WERI-Rb-1 (cell line): ENCODE data around the gene FEZF2.

ENCODE experiments used
- DNase-seq: peaks from one replicate; pipeline ENCODE4 v3.0.0-alpha.2; 2020
- H3K27ac ChIP-seq: fragments of 250-450 bp; sonication (Bioruptor Pico); 2 replicates; pipeline ENCODE4 v1.5.1; 2020; ENCODE audit warnings: mild to moderate bottlenecking, moderate library complexity
- H3K27me3 ChIP-seq: fragments of 250-450 bp; sonication (Bioruptor Pico); 2 replicates; pipeline ENCODE4 v1.5.1; 2021; ENCODE audit warnings: mild to moderate bottlenecking, low read depth, moderate library complexity; ENCODE audit not compliant: insufficient read depth, severe bottlenecking
- H3K36me3 ChIP-seq: fragments of 250-450 bp; sonication (Bioruptor Pico); 2 replicates; pipeline ENCODE4 v1.5.1; 2020; ENCODE audit warnings: mild to moderate bottlenecking, moderate library complexity
- H3K4me3 ChIP-seq: 2 replicates; pipeline ENCODE4 v1.5.1; 2011; ENCODE audit warnings: low read depth, mild to moderate bottlenecking, control low read depth, low read length
- H3K9me3 ChIP-seq: fragments of 250-450 bp; sonication (Bioruptor Pico); 2 replicates; pipeline ENCODE4 v1.5.1; 2021; ENCODE audit warnings: mild to moderate bottlenecking, moderate library complexity; ENCODE audit not compliant: severe bottlenecking
- CTCF ChIP-seq: IDR thresholded peaks from 2 replicates; pipeline ENCODE4 v1.5.1; 2011; ENCODE audit warnings: low read depth, mild to moderate bottlenecking, control low read depth, inconsistent platforms, low read length

The FEZF2 gene

GRCh38 chr3:62368290-62368704, 5.1 kb downstream of the FEZF2 start:
- no peak for TF ChIP-seq CTCF
- H3K9me3 ChIP-seq = peaks cover 3% of the 10 kb centered on the region
- no peaks in the 10 kb centered on the region for H3K36me3 ChIP-seq
- no peak for DNase-seq
- H3K4me3 ChIP-seq = no peak overlapping the region
- H3K27me3 ChIP-seq = peaks cover 59% of the 10 kb centered on the region
- H3K27ac ChIP-seq = no peak overlapping the region

DNA sequence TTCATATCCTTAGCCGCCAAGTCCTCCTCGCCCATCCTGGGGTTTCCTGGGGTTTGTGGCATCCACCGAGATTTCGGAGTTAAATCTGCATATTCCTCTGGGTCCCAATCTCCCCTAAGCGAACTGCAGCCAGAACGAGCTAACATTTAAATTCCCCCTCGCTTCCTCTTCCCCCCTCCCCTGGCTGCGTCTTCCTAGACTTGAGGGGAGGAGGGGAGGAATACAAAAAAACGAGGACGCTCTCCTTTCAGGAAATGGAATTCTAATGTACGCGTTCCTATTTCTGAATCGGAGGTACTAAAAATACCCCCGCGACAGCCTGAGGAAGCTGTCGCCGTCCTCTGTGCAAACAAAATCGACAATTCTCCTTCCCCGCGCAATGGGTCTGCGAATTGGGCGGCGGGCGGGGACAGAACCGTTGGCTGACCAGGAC, 5.6 kb downstream of the FEZF2 start:
- Histone ChIP-seq H3K9me3 (peaks cover 3% of the 10 kb centered on the region), H3K27ac (no peak overlapping the region), H3K27me3 (peaks cover 54% of the 10 kb centered on the region), H3K36me3 (no peaks in the 10 kb centered on the region), H3K4me3 (no peak overlapping the region)
- no peak for DNase-seq
- TF ChIP-seq CTCF = no peak

DNA sequence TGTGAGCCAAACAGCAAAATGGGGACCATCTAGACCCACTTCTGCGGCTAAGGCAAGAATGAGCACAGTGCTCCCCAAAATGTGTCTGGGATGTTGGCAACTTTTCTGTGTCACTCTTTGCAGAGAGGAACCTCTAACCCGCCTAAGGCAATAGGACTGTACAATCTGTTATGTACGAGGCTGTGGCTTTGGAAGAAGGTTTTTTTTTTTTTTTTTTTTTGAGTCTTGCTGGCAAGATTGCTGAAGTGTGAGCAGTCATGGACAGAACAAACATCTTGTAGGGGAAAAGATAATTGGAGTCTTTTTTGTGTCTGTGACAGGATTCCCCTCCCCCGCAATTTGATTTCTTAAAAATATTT, 7.2 kb downstream of the FEZF2 start:
- no peaks in the 10 kb centered on the region for H3K36me3 ChIP-seq
- no peak for TF ChIP-seq CTCF
- peaks cover 38% of the 10 kb centered on the region for H3K27me3 ChIP-seq
- peaks cover 3% of the 10 kb centered on the region for H3K9me3 ChIP-seq
- DNase-seq = no peak
- no peak overlapping the region for H3K4me3 ChIP-seq
- H3K27ac ChIP-seq = no peak overlapping the region

GRCh38 chr3:62365391-62366125, 7.8 kb downstream of the FEZF2 start:
- H3K9me3 ChIP-seq = peaks cover 3% of the 10 kb centered on the region
- peaks cover 32% of the 10 kb centered on the region for H3K27me3 ChIP-seq
- no peak overlapping the region for H3K27ac ChIP-seq
- no peak overlapping the region for H3K4me3 ChIP-seq
- H3K36me3 ChIP-seq = no peaks in the 10 kb centered on the region
- no peak for DNase-seq
- TF ChIP-seq CTCF = no peak

- H3K27me3 ChIP-seq = peaks cover 18% of the 10 kb centered on the region
- DNase-seq = no peak
- H3K9me3 ChIP-seq = peaks cover 3% of the 10 kb centered on the region
- H3K4me3 ChIP-seq = no peak overlapping the region
- TF ChIP-seq CTCF = no peak
- no peaks in the 10 kb centered on the region for H3K36me3 ChIP-seq
- no peak overlapping the region for H3K27ac ChIP-seq
These were observed 9.2 kb downstream of the FEZF2 start for GRCh38 chr3:62364191-62364590.

DNA sequence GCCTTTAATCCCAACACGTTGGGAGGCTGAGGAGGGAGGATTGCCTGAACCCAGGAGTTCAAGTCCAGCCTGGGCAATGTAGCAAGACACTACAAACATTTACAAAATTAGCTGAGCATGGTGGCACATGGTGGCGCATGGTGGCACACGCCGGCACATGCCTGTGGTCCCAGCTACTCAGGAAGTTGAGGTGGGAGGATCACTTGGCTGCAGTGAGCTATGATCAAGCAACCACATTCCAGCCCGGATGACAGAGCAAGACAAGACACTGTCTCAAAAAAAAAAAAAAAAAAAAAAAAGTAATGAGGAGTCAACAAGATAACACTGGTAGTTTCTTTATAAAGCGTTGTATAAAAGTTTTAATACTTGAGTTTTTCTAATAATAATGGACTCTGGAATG, 10.1 kb downstream of the FEZF2 start:
- Histone ChIP-seq H3K27me3 (peaks cover 9% of the 10 kb centered on the region), H3K27ac (no peak overlapping the region), H3K4me3 (no peak overlapping the region), H3K36me3 (no peaks in the 10 kb centered on the region), H3K9me3 (peaks cover 3% of the 10 kb centered on the region)
- TF ChIP-seq CTCF = no peak
- no peak for DNase-seq
